EH (cell line): Measurements from ENCODE around the gene SHROOM2.

Source experiments
- DNase-seq: peaks from one replicate; pipeline ENCODE4 v3.0.0-alpha.2; 2015; ENCODE audit warnings: low read depth

Gene SHROOM2

GRCh38 chrX:9947131-9947794 lies 161.0 kb downstream of the SHROOM2 start:
- DNase-seq, result no peak

- DNase-seq, result peak; percentile 32
These were observed 162.2 kb downstream of the SHROOM2 start for GRCh38 chrX:9948406-9948805.

DNA sequence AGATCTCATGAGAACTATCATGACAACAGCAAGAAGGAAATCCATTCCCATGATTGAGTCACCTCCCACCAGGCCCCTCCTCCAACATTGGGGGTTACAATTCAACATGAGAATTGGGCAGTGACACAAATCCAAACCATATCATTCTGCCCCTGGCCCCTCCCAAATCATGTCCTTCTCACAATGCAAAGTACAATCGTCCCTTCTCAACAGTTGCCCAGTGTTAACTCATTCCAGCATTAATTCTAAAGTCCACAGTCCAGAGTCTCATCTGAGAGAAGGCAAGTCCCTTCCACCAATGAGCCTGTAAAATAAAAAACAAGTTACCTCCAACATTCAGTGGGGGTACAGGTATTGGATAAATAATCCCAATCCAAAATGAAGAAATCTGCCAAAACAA lies 166.1 kb downstream of the SHROOM2 start:
- no peak for DNase-seq

- DNase-seq, result no peak
These were observed 167.2 kb downstream of the SHROOM2 start for GRCh38 chrX:9953396-9953795.

GRCh38 chrX:9955506-9955905 lies 169.3 kb downstream of the SHROOM2 start:
- DNase-seq, result peak; percentile 85

GRCh38 chrX:9957743-9958142 lies 171.5 kb downstream of the SHROOM2 start:
- no peak for DNase-seq

DNA sequence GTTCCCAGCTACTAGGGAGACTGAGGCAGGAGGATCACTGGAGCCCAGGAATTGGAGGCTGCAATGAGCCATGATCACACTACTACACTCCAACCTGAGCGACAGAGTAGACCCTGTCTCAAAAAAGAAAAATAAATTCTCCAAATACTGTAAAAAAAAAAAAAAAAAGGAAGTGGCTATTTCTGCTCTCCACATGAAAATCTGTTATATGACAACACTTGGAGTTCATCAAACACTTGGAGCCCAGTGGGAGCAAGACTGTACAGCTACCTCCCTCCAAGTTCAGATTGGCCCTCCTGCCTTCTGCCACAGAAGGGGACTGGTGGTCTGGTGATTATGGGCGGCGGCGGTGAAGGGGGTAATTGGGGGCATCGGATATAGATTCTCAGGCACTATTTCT lies 172.0 kb downstream of the SHROOM2 start:
- no peak for DNase-seq

DNA sequence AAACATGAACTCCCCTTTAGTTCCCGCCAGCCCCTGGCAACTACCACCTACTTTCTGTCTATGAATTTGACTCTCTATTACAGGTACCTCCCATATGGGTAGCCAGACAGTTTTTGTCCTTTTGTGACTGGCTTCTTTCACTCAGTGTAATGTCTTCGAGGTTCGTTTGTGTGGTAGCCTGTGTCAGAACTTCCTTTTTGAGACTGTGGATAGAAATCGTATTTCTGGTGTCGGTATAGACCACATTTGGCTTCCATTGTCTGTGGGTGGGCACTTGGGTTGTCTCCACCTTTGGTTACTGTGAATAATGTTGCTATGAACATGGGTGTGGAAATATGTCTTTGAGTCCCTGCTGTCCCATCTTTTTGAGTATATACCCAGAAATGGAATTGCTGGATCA lies 175.5 kb downstream of the SHROOM2 start:
- no peak for DNase-seq

GRCh38 chrX:9966775-9967408 lies 180.7 kb downstream of the SHROOM2 start, which contains the start of gene CLDN34:
CLDN34 (plus strand) TSS chrX:9967358; CDS start chrX:9967358, 0 bp downstream.
- no peak for DNase-seq

- no peak for DNase-seq
These were observed 191.4 kb downstream of the SHROOM2 start for GRCh38 chrX:9977635-9978034.

GRCh38 chrX:9980401-9980800 lies 194.2 kb downstream of the SHROOM2 start:
- DNase-seq, result no peak

GRCh38 chrX:9980927-9981326 lies 194.7 kb downstream of the SHROOM2 start:
- no peak for DNase-seq

GRCh38 chrX:9983441-9983840 lies 197.2 kb downstream of the SHROOM2 start:
- DNase-seq, result no peak

DNA sequence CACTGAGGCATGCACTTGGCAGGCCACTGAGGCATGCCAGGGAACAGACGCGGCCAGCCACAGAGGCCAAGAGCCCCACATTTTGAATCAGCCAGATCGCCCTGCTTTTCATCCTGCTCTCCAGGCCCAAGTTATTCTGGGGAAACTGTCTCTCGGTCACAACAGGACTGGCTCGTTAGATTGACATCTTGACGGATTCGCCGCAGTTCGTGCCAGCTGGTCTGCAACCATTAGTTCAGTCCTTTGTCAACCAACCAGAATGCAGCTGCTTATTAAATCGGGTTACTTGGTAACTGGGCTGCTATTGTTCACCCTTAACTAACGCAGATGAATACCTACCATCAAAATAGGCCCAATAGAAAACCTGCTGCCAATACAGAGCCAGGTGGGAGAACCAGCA lies 197.6 kb downstream of the SHROOM2 start:
- no peak for DNase-seq

DNA sequence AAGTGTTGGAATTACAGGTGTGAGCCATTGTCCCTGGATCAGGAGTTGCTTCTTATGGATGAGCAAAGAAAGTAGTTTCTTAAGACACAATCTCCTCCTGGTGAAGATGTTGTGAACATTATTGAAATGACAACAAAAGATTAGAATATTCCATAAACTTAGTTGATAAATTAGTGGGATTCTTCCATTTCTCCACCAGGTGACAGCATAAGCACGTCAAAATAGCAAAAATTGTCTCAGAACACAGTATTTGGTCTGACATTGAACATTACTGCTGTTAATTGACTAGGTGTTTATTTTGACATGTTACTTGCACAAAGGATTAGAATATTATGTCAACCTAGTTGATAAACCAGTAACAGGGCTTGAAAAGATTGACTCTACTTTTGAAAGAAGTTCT lies 202.5 kb downstream of the SHROOM2 start:
- peak; percentile 21 for DNase-seq

DNA sequence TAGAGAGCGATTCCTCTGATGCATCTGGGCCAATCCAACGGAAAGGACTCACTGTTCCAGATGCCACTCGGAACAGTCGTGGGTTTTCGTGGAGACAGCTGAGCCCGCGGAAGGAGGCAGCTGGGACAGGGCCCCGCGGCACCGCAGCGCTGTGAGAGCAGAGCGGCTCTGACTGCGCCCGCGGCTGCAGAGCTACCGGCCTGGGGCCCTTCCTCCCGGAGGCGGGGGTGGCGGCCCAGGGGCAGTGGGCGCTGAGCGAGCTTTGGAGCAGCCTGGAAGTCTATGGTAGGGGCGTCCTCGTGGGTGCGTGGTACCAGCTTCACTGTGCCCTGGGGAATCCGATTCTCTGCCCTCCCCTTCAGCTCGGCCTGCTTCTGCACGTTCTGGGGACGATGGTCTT lies 205.8 kb downstream of the SHROOM2 start:
- DNase-seq, result no peak

DNA sequence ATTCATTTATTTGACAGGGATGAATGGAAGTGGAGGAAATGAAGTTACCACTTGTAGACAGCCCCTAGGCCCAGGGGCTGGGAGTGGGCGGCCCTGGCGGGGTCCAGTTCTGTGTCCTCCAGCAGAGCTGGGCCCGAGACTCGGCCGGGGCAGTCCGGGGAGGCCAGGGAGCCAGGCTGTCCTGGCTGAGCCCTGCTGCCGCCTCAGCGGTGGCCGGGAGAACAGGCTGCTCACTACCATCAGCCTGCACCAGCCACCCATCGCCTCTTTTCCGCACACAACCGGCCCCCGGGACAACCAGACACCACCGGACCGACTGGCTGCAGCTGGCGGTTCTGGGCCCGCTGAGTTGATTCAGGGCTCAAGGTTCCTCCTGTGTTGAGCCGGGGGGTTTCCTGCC lies 206.5 kb downstream of the SHROOM2 start:
- DNase-seq, result no peak

- peak; percentile 83 for DNase-seq
These were observed 209.7 kb downstream of the SHROOM2 start for GRCh38 chrX:9995855-9996339.

DNA sequence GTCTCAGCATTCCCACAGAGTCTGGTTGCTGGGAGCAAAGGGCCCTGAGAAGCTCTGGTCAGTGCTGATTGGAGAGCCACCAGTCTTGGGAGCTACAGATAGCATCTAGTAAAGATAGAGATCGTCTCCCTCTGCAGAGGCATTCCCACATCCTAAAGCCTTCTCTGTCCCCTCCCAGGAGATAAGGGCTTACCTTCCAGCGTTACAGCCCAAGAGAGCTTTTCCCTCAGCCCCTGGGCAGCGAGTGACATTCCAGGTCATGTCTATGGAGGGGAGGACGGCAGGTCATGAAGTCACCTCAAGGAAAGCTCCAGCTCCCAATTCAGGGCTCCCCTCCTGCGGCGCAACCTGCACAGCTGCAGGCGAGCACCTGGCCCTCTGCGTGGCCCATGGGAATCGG lies 210.8 kb downstream of the SHROOM2 start:
- DNase-seq, result no peak

DNA sequence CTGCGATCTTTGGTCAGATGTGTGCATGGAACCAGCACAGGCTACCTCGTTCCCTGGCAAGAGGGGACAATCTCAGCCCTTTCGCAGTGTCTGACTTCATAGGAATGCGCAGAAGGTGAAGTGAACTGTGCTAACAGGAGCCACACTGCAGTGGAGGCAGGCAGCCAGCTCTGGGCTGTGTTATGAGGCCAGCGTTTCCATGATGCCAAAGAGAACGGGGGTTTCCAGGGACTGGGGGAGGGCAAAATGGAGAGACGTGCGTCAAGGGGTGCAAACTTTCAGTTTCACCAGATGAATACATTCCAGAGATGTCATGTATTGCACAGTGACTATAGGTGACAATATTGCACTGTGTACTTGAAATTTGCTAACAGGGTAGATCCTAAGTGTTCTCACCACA lies 211.3 kb downstream of the SHROOM2 start:
- DNase-seq, result no peak
